ENCODE measurements around the gene NPFF.
A peak's percentile ranks its signal among the peaks of the same experiment; 100 is the strongest.
"Not testable (repeated sequence)": the region's sequence is repeated elsewhere in the genome, so short reads cannot be mapped to it uniquely, and the experiment has no call there.

Gene NPFF

DNA sequence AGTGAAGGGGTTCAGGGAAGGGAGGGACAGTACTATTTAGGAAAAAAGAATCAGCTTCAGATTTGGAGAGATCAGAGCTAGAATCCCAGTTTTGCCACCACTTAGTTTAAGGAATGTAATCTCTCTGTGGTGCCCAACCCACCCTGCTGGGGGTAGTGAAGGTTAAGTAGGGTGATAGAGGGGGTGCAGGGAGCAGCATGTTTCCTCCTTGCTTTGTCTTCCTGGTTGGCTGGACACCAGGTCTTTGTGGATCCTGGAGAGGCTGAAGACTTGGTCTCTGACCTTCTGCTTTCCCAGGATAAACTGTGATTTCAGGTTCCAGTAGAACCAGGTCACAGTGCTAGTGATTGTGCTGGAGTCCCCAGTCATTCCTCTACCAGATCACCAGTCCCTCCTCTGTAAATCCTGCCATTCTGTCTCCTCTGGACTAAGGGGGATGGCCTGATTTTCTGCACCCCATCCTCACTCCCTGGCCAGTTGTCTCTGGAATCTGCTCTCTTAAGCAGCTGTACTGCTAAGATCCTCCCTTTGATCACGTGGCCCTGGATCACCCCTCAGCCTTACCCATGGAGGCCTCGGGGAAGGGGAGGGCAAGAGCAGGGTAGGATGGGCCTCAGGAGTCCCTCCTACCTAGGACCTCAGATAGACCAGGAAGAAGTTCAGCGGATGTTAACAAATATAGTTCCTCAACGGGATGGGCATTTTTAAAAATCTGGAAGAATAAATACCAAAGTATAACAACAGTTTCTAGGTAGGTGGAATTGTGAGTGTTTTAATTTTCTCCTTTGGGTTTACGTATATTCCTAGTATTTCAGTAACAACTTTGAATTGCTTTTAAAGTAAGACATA lies 11.2 kb downstream of the NPFF start:
- no peak for DNase-seq (ENCODE audit: low spot score)

GRCh38 chr12:53493610-53494391 lies 13.5 kb downstream of the NPFF start:
- DNase-seq (ENCODE audit: low spot score): no peak

DNA sequence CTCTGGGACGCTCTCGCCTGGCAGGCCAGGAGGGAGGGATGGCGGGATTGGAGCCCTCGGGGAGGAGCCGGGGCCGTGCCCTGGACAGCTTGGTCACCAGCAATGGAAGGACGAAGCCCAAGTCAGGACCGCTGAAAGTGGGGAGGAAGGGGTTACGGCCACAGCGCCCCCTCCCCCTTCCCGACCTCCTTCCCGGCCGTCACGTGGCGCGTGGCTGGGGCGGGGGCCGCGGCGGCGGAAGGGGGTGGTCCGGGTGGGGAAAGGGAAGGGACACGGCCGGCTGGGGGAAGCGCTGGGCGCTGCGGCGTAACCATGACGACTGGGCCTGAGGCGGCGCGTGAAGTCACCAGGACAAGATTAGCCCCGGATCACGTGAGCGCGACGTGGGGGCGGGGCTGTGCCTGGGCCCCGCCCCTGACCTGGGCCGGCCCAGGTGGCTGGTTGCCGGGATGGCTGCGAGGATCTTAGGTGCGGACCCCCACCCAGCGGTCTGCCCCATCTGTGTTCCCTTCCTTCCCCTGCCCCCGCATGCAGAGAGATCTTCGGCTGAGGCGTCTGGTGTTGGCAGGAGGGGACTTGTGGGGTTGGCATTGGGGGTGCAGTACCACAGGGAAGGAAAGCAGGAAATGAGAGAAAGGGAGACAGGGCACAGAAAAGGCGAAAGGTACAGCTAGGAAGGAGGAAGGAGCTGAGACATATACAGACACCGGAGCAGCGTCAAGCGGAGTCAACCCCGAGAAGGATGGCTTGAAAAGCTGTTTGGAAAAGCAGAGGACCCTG lies 14.3 kb downstream of the NPFF start:
- DNase-seq (ENCODE audit: low spot score): peak; percentile 85

- DNase-seq (ENCODE audit: low spot score): no peak
These were observed 15.1 kb downstream of the NPFF start for GRCh38 chr12:53492188-53492587.

- no peak for DNase-seq (ENCODE audit: low spot score)
These were observed 17.9 kb downstream of the NPFF start for GRCh38 chr12:53489242-53489864.

DNA sequence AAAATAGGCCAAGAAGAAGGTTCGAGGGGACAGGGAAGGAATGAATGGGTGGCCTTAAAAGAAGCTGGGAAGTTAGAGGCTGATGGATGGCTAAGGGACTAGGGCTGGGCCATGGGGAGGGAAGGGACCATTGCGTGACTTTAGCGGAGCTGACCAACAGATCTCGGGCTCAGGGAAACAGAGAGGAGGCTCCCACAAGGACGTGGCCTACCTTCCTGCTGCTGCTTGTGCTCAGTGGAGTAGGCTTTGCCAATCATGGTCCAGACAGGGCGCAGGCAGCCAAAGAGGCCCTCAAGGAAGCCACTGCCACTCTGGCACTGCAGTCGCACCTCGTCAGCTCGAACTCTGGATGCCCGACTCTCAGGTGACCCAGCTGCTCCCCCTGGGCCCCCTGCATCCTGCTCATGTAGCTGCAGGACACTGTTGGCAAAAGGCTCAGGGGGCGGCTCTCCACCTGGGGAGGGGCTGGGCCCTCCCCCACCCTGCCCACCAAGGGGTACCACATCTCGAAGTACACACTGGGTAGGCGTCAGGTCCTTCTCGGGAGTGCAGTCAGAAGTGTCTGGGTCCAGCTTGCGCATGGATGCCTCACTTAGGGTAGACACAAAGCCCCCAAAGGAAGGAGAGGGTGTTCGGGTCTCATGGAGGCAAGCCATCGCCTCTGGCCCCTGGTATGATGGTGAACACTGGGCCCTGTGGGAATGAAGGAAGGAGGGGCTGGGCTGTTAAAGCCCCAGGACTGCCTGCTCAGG lies 20.4 kb downstream of the NPFF start:
- DNase-seq (ENCODE audit: low spot score): no peak

- DNase-seq (ENCODE audit: low spot score): no peak
These were observed 21.1 kb downstream of the NPFF start for GRCh38 chr12:53485955-53486735.

DNA sequence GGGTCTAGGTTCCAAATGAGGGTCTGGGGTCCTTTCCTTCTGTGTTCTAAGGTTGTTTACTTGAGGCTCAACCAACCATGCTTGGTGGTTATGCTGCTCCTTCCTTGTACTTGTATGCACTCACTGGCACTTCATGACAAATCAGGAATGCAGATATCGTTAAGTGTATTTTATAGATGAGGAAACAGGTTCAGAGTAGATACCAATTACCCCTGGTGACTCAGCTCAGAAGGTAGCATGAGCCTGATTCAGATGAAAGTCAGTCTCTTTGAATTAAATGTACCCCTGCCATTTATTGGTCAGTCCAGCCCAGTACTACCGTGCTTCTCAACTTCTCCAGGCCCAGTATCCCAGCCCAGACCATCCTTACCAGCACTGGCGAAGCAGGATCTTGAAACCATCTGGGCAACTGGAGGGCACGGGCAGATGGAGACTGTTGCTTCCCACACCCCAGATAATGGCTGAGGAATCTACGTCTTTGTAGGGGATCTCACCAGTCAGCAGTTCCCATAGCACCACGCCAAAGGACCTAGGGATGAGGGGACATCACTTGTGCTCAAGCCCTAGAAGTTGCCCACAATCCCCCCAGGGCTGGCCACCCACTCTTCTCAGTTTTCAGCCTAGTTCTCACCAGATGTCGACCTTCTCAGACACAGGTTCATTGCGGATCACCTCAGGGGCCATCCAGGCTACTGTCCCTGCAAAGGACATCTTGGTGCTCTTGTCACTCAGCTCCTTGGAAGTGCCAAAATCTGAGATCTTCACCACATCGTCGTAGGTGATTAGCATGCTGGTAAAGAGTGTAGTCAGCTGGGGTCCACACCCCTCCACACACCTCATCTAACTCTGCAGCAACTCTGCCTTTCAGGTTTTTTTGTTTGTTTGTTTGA lies 22.4 kb downstream of the NPFF start:
- DNase-seq (ENCODE audit: low spot score): no peak

- DNase-seq (ENCODE audit: low spot score): no peak
These were observed 23.3 kb downstream of the NPFF start for GRCh38 chr12:53483979-53484377.

GRCh38 chr12:53483225-53483978 lies 23.9 kb downstream of the NPFF start:
- DNase-seq (ENCODE audit: low spot score): no peak

DNA sequence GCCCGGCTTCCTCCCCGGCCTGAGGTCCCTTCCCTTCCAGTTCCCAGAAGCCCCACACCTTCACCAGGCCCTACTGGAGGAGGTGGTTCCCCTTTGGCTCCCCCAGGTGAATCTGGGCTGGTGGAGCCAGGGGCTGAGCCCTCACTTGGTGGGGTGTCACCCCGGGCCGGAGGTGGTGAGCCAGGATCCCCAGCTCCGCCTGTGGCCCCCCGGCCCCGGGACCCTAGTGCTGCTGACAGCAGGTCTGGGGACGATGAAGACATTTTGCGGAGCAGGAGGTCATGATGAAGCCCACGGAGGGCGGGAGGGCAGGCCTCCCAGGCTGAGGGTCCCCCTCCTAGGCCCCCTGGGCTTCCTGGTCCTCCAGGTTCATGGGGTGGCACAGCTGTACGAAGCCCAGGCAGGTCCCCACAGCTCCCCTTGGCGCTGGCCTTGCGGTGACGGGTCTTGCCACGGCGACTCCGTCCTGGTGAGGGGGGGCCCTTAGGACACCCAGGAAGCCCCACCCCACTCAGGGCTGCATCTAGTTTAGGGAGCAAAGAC lies 24.6 kb downstream of the NPFF start:
- no peak for DNase-seq (ENCODE audit: low spot score)

DNA sequence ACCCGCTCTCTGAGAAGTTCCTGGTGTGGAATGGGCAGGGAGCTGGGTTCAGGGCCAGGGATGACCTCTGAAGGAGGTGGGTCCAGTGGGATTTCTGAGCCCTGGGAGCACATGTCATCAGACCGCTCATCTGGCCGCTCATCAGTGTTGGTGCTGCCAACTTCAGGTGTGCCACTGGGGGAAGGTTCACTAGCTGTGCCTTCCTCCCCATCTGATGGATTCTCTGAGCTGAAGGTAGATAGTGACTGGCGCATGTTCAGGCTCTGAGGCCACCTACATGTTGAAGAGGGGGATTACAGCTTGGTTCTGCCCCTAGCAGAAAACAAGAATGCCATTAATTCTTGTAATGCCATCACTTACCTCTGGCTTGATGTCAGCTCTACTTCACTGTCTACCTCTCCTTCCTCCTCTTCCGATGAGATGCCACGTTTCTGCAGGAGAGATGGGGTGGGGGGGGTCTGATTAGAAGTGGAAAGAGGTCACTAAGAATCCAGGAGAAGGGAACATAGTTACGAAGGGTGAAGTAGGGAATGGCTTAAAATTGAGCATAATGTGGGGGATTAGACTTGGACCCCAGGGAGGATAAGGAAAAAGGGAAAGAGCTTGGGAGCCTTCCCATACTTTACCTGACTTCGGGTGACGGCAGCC lies 25.2 kb downstream of the NPFF start:
- no peak for DNase-seq (ENCODE audit: low spot score)

GRCh38 chr12:53481458-53481857 lies 25.8 kb downstream of the NPFF start:
- DNase-seq (ENCODE audit: low spot score): not testable (repeated sequence)

GRCh38 chr12:53480491-53481442 lies 26.5 kb downstream of the NPFF start:
- DNase-seq (ENCODE audit: low spot score): no peak

DNA sequence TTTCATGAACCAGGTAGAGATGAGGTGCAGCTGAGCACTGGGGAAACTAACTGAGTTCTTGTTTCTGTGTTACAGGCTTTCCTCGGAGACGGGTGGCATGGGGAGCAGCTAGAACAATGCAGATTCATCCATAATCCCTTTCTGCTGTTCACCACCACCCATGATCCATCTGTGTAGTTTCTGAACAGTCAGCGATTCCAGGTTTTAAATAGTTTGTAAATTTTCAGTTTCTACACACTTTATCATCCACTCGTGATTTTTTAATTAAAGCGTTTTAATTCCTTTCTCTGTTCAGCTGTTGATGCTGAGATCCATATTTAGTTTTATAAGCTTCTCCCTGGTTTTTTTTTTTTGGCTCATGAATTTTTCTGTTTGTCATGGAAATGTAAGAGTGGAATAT lies 28.0 kb downstream of the NPFF start:
- no peak for DNase-seq (ENCODE audit: low spot score)

DNA sequence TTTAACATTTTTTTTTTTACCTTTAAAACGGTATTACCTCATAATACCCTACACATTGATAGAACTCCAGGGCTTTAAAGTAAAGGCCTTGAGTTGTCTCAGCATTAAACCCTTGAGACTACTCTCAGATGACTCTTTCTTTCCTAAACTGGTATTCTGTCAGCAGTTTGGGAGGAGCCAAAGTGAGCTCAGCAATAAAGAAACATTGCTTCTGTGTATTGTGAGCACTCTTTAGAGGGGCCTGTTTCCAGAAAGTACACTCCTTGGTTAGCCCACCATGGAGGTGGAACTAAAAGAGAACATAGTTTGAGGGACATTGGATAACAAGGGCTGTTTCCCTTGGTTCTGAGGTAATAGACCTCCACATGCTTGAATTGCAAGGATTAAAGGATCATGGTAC lies 28.4 kb downstream of the NPFF start:
- no peak for DNase-seq (ENCODE audit: low spot score)

- DNase-seq (ENCODE audit: low spot score): peak; percentile 34
These were observed 30.5 kb downstream of the NPFF start for GRCh38 chr12:53476769-53477209.
